HG02943 (cell line): ENCODE measurements around the gene RRAGA.
"Not testable (repeated sequence)": the region's sequence is repeated elsewhere in the genome, so short reads cannot be mapped to it uniquely, and the experiment has no call there.

Experiments used
- ATAC-seq: cut with Tn5 transposase; IDR thresholded peaks from one replicate; pipeline ENCODE4 v1.9.1; 2021; ENCODE audit warnings: mild to moderate bottlenecking, low read depth, moderate library complexity; ENCODE audit not compliant: unreplicated experiment

The RRAGA gene

GRCh38 chr9:19074836-19075235, 25.6 kb downstream of the RRAGA start:
- ATAC-seq, result no peak

- ATAC-seq, result no peak
Measured at GRCh38 chr9:19085295-19085694, 36.1 kb downstream of the RRAGA start.

- no peak for ATAC-seq
Measured at GRCh38 chr9:19087106-19088000, 38.1 kb downstream of the RRAGA start.

- not testable (repeated sequence) for ATAC-seq
Measured at GRCh38 chr9:19097431-19097830, 48.2 kb downstream of the RRAGA start.
